K562 (cell line): ENCODE data around the gene TAF5L. TPM values are rescaled to one million over a fixed set of nuclear protein-coding genes. Genes with fewer than 3 reads are reported as not detected.
A peak's percentile ranks its signal among the peaks of the same experiment; 100 is the strongest.

Experiments
- ATAC-seq: fragments of 200-7000 bp; cut with Tn5 transposase; 3 replicates; pipeline ENCODE4 v1.9.1; 2020; ENCODE audit warnings: moderate library complexity
- BruUV-seq: library from RNA; stranded (reverse); fragments of 400-500 nt; replicated peaks from 2 replicates; lab custom pipeline; 2021; lab: Mats Ljungman, UMichigan
- CTCF ChIA-PET: fragments of 300-600 bp; formaldehyde crosslinking; extraction: SDS; loops from one replicate; lab custom pipeline; 2021; ENCODE audit warnings: low intra/inter-chr PET ratio; lab: Yijun Ruan, JAX
- POLR2A ChIA-PET: fragments of 300-600, 350-650 bp; sonication (Branson Sonifier 250); formaldehyde crosslinking; extraction: SDS; loops from one replicate; lab custom pipeline; 2021; ENCODE audit warnings: antibody characterized with exemption, inconsistent platforms; lab: Yijun Ruan, JAX
- DNase-seq, 4 experiments: peaks; one replicate each; pipeline versions ENCODE4 v3.0.0 to v3.0.0-alpha.2; 2011 to 2018; ENCODE audit warnings: low spot score in 3 of 4, mixed read lengths in 3 of 4; ENCODE audit errors: extremely low read depth in 1 of 4
- FAIRE-seq: peaks from 2 replicates; lab custom pipeline; 2011; peaks lifted over from hg19 to GRCh38; lab: Jason Lieb, UNC
- H2AFZ ChIP-seq: 2 replicates; pipeline ENCODE4 v1.6.0; 2011; ENCODE audit warnings: low read depth, low read length, control low read depth, inconsistent platforms
- H3K27ac ChIP-seq: fragments of 200-600 bp; 3 replicates; pipeline ENCODE4 v1.8.0; 2011; ENCODE audit warnings: low read depth, mild to moderate bottlenecking, control low read depth, inconsistent platforms, low read length, moderate library complexity, mixed read lengths; ENCODE audit errors: extremely low read depth
- H3K27me3 ChIP-seq, 2 experiments: fragments of 300-600 bp in 1 of 2; 2 replicates in 1 of 2; 3 replicates in 1 of 2; pipeline versions ENCODE4 v1.6.0 to v1.8.0; 2011; ENCODE audit warnings: inconsistent platforms in 2 of 2, low read length in 2 of 2, mild to moderate bottlenecking in 1 of 2, mixed read lengths in 1 of 2, moderate library complexity in 1 of 2; ENCODE audit not compliant: control insufficient read depth in 2 of 2, insufficient read depth in 2 of 2
- H3K36me3 ChIP-seq: fragments of 300-600 bp; 3 replicates; pipeline ENCODE4 v1.8.0; 2011; ENCODE audit warnings: mild to moderate bottlenecking, low read length, inconsistent platforms; ENCODE audit not compliant: control insufficient read depth, insufficient read depth
- H3K4me1 ChIP-seq, 2 experiments: fragments of 200-600 bp in 1 of 2; replicated peaks in 1 of 2; 2 replicates in 1 of 2; 3 replicates in 1 of 2; pipeline versions ENCODE4 v1.5.1 to v1.8.0; 2011; ENCODE audit warnings: inconsistent platforms in 2 of 2, low read length in 2 of 2, mild to moderate bottlenecking in 1 of 2, mixed read lengths in 1 of 2, moderate library complexity in 1 of 2; ENCODE audit not compliant: control insufficient read depth in 2 of 2, insufficient read depth in 2 of 2
- H3K4me2 ChIP-seq: 2 replicates; pipeline ENCODE4 v1.6.1; 2011; ENCODE audit warnings: low read length, control low read depth, inconsistent platforms, mixed read lengths; ENCODE audit not compliant: insufficient read depth
- H3K4me3 ChIP-seq: fragments of 200-600 bp; sonication (generic), shearing (Covaris generic); 2 replicates; pipeline ENCODE4 v1.5.1; 2016; ENCODE audit warnings: control low read depth, inconsistent platforms
- H3K79me2 ChIP-seq: fragments of 200-600 bp; 3 replicates; pipeline ENCODE4 v1.8.0; 2011; ENCODE audit warnings: low read length, inconsistent platforms; ENCODE audit not compliant: control insufficient read depth, insufficient read depth
- H3K9ac ChIP-seq, 2 experiments: 2 replicates each; pipeline versions ENCODE4 v1.6.0 to v1.6.1; 2011; ENCODE audit warnings: low read depth in 2 of 2, low read length in 2 of 2, control low read depth in 1 of 2, inconsistent platforms in 1 of 2, mild to moderate bottlenecking in 1 of 2, mixed read lengths in 1 of 2; ENCODE audit not compliant: insufficient read depth in 1 of 2
- H3K9me1 ChIP-seq: one replicate; pipeline ENCODE4 v1.6.0; 2011; ENCODE audit warnings: inconsistent platforms, mild to moderate bottlenecking, low read length, moderate library complexity; ENCODE audit not compliant: control insufficient read depth, insufficient read depth
- H3K9me3 ChIP-seq: replicated peaks from 2 replicates; pipeline ENCODE4 v1.5.1; 2011; ENCODE audit warnings: low read depth, low read length, inconsistent platforms; ENCODE audit not compliant: control insufficient read depth, insufficient read depth
- H4K20me1 ChIP-seq: replicated peaks from 2 replicates; pipeline ENCODE4 v1.6.1; 2011; ENCODE audit warnings: low read length, inconsistent platforms, mixed read lengths; ENCODE audit not compliant: control insufficient read depth, insufficient read depth
- MGA ChIP-seq: fragments of 450-650 bp; IDR thresholded peaks from 2 replicates; pipeline ENCODE4 v1.6.1; 2016; ENCODE audit warnings: mild to moderate bottlenecking, moderate library complexity
- PTBP1 ChIP-seq: fragments of 200-400 bp; formaldehyde crosslinking; IDR thresholded peaks from 2 replicates; pipeline ENCODE4 v1.6.1; 2017; ENCODE audit warnings: low read depth, low read length
- SAP30 ChIP-seq: fragments of 200-600 bp; sonication (generic); IDR thresholded peaks from 2 replicates; pipeline ENCODE4 v1.6.1; 2012; ENCODE audit warnings: borderline replicate concordance, low read depth, mild to moderate bottlenecking, moderate library complexity, low read length, control low read depth, inconsistent platforms; ENCODE audit not compliant: insufficient read depth, poor library complexity, severe bottlenecking
- UBTF ChIP-seq, 2 experiments: IDR thresholded peaks; 2 replicates each; pipeline ENCODE4 v1.6.1; 2012; ENCODE audit warnings: improper control_type of control experiment in 2 of 2, low read depth in 2 of 2, low read length in 2 of 2, borderline replicate concordance in 1 of 2
- ZNF551 ChIP-seq: fragments of 250-450 bp; sonication (Bioruptor Pico); IDR thresholded peaks from 2 replicates; pipeline ENCODE4 v1.5.0; 2021; ENCODE audit warnings: mild to moderate bottlenecking, moderate library complexity
- ZSCAN32 ChIP-seq: fragments of 450-650 bp; formaldehyde crosslinking; IDR thresholded peaks from 2 replicates; pipeline ENCODE4 v1.4.0; 2020; ENCODE audit warnings: mild to moderate bottlenecking, moderate library complexity
- WGBS: fragments of 100-300 bp; shearing (Covaris generic); methylation state at CpG from one replicate; pipeline ENCODE4 v1.1.6; 2016; ENCODE audit warnings: low coverage, mixed read lengths; ENCODE audit not compliant: insufficient coverage; ENCODE audit errors: missing lambda C conversion rate; 5-methylcytosine and 5-hydroxymethylcytosine counted together
- in situ Hi-C: fragments of 300-500 bp; cut with MboI; formaldehyde crosslinking; loops from 4 replicates; pipeline ENCODE4 v1.15.0; 2018; ENCODE audit warnings: inconsistent platforms, mixed read lengths
- intact Hi-C: fragments of 100-400 bp; cut with micrococcal nuclease; formaldehyde crosslinking; loops from 2 replicates; pipeline ENCODE4 v1.14.2; 2022
- polyA plus RNA-seq, 8 experiments: library from polyadenylated mRNA; depleted of rRNA in 4 of 8; stranded (reverse) in 5 of 8; unstranded in 3 of 8; fragments of >200 nt; fragmentation: Nextera tagmentation in 2 of 8; fragmentation: Illumina TruSeq in 1 of 8; extraction: Ambion mirVana in 2 of 8; extraction: Trizol in 1 of 8; gene quantifications; 2 replicates each; pipeline versions ENCODE4 v1.2.1 to v1.2.3, GENCODE V29; 2011 to 2014; ENCODE audit warnings: inconsistent platforms in 1 of 8, missing spikeins in 1 of 8
- total RNA-seq, 7 experiments: library from RNA; depleted of rRNA in 6 of 7; stranded (reverse); fragments of >200 nt in 6 of 7; fragmentation: Illumina TruSeq in 2 of 7; extraction: Trizol in 2 of 7; gene quantifications; 2 replicates each; pipeline versions ENCODE4 v1.2.1 to v1.2.3, GENCODE V29; 2011 to 2021; ENCODE audit warnings: low replicate concordance in 1 of 7

TAF5L gene
- total and polyA plus RNA-seq, 9 of the 15 experiments (the other 6 are each of a cell fraction or from before 2014, with no cell fraction given): 2.2 to 34.2 (median 23.3) TPM

DNA sequence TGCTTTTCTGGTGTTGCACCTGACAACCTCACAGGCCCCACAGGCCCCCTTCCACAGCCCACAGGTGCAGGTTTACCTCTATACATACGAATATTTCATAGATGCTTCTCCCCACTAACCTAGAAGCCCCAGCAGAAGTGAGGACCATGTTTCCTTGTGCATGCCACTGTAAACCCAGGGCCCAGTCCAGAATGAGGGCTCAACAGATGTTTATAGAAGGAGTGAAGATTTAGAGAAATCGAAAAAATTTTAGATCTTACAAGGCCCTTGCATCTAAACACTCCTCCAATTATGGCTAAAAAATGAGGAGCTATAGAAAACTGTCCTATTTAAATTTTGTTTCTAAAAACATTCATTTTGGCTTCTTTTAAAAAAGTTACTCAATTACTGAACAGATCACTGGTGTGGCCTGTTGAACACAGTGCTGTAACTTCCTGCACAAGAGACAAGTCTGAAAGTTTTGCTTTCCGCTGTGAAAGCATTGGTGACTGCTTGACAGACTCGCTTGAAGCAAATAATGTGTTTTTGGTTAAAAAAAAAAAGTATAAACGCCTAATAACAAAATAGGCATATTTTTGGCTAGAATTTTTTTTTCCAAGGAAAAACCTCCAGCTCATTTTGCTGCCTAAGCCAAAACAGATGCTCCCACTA is 68.6 kb downstream of the TAF5L start:
- ChIA-PET CTCF (interaction anchor here (1.0 kb wide), 2 partner anchors 68 to 753 kb away, joined by 3 read pairs; no protein-coding TSS in a partner anchor), POLR2A (interaction anchor here (0.5 to 0.8 kb wide), 3 partner anchors 29 to 266 kb away, joined by 3 read pairs; partner anchors contain the start of gene NUP133)
- WGBS: 13% methylated on average over 5 of the region's 5 CpGs
- H3K4me2 ChIP-seq: peak overlapping the region; percentile 94
- peak in 1 of 4 experiments; percentile 46 for DNase-seq
- peak overlapping the region; percentile 76 for H2AFZ ChIP-seq
- no peak for ATAC-seq
- peaks cover 12% of the 10 kb centered on the region; the same call in 2 of the 3 replicates for H3K36me3 ChIP-seq
- peak overlapping the region; percentile 78 to 92; a peak in 3 of 4 replicates for H3K9ac ChIP-seq
- intact Hi-C loops: loop anchor here (5.0 to 10.0 kb wide), 2 partner anchors 285 to 597 kb away; partner anchors contain the start of gene RAB4A
- H4K20me1 ChIP-seq: peaks cover 21% of the 10 kb centered on the region
- TSS peak; percentile 50 for BruUV-seq
- peaks cover 7% of the 10 kb centered on the region for H3K9me1 ChIP-seq
- H3K4me3 ChIP-seq: peak overlapping the region; percentile 79
- H3K4me1 ChIP-seq: peaks cover 33 to 49% of the 10 kb centered on the region in 2 experiments; a peak in 4 of 5 replicates
- peak; percentile 62 for FAIRE-seq
- peak overlapping the region; percentile 77 for H3K27ac ChIP-seq
- H3K27me3 ChIP-seq: no peaks in the 10 kb centered on the region
- no peaks in the 10 kb centered on the region for H3K9me3 ChIP-seq
- in situ Hi-C loops: no loop called here
- H3K79me2 ChIP-seq: peaks cover 60% of the 10 kb centered on the region
- TF ChIP-seq UBTF (IDR thresholded peaks at IDR 0.05; ENCODE audit: borderline replicate concordance in 1 of 2, low read depth in 2 of 2, low read length in 2 of 2) (0 out of 4 replicates have a peak, but pooled peaks of 1 of the 2 experiments have one; percentile 11), SAP30 (no peak), MGA (no peak), ZSCAN32 (CRISPR knock-in tag) (no peak), PTBP1 (no peak), ZNF551 (no peak)
